Subcutaneous abdominal adipose tissue (tissue), 5 donors: ENCODE measurements around the gene C1orf159.

ENCODE experiments used
- H3K27ac ChIP-seq: one replicate; pipeline ENCODE4 v1.7.0; 2013; ENCODE audit warnings: low read depth, mild to moderate bottlenecking, inconsistent platforms, low read length, moderate library complexity
- H3K27me3 ChIP-seq, 5 donors: one replicate each; pipeline ENCODE4 v1.7.0; 2013; ENCODE audit warnings: low read length in 5 of 5, inconsistent platforms in 1 of 5; ENCODE audit not compliant: control insufficient read depth in 5 of 5, insufficient read depth in 4 of 5
- H3K36me3 ChIP-seq, 5 donors: one replicate each; pipeline ENCODE4 v1.7.0; 2013; ENCODE audit warnings: low read length in 5 of 5; ENCODE audit not compliant: control insufficient read depth in 5 of 5, insufficient read depth in 5 of 5
- H3K4me1 ChIP-seq, 5 donors: one replicate each; pipeline ENCODE4 v1.7.0; 2013; ENCODE audit warnings: low read length in 5 of 5, mild to moderate bottlenecking in 3 of 5, moderate library complexity in 1 of 5; ENCODE audit not compliant: control insufficient read depth in 5 of 5, insufficient read depth in 5 of 5
- H3K4me3 ChIP-seq, 5 donors: one replicate each; pipeline ENCODE4 v1.7.0; 2013; ENCODE audit warnings: low read length in 5 of 5, low read depth in 1 of 5
- H3K9ac ChIP-seq, 5 donors: one replicate each; pipeline ENCODE4 v1.7.0; 2013; ENCODE audit warnings: low read length in 5 of 5, mild to moderate bottlenecking in 4 of 5, moderate library complexity in 3 of 5
- H3K9me3 ChIP-seq, 5 donors: one replicate each; pipeline ENCODE4 v1.7.0; 2013; ENCODE audit warnings: low read length in 5 of 5; ENCODE audit not compliant: control insufficient read depth in 5 of 5
- donor health status: healthy.
- donor health status: healthy.
- donor health status: healthy.
- donor health status: healthy.
- donor health status: healthy.

C1orf159 gene

DNA sequence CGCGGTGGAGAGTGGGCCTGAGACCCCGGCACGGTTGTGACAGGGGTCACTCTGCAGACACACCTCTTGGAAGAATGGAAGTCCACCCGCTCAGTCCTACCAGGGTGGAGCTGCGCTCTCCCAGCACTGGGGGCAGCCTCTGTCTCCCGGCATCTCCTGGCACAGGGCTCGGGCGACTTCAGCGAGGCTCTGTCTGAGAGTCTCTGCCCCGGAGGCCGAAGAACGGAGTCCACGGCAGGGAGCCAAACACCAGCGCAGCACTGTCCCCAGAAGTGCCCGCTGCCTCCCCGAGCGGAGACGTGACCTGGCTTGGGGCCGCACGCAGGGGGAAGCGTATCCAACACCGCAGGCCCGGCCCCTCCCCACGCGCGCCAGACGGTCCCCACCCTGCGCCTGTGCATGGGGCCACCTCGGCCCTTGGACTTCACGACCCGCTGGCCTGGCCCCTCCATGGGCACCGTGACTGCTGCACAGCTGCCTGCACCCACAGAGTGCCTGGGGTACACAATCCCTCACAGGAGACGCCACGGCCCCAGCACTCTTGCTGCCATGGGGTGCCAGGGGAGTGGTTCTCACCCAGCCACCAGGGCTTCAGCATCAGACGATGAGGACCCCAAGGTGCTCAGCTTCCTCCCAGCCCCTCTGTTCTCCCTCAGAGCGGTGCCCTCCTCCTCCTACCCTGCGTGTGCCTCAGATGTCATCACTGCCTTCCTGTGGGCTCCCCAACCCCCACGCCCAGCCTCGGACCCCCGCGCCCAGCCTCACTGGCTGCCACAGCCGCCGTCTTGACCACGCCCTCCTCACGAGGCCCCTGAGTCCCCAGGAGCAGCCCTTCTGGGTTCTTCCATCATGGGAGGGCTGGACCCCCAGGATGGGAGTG is 26.8 kb downstream of the C1orf159 start:
- Histone ChIP-seq H3K36me3 (peaks cover 0 to 13% (median 0%) of the 10 kb centered on the region in 5 donors), H3K27me3 (no peaks in the 10 kb centered on the region), H3K27ac (no peak overlapping the region), H3K4me3 (no peak overlapping the region), H3K4me1 (no peaks in the 10 kb centered on the region), H3K9me3 (no peaks in the 10 kb centered on the region), H3K9ac (no peak overlapping the region)

DNA sequence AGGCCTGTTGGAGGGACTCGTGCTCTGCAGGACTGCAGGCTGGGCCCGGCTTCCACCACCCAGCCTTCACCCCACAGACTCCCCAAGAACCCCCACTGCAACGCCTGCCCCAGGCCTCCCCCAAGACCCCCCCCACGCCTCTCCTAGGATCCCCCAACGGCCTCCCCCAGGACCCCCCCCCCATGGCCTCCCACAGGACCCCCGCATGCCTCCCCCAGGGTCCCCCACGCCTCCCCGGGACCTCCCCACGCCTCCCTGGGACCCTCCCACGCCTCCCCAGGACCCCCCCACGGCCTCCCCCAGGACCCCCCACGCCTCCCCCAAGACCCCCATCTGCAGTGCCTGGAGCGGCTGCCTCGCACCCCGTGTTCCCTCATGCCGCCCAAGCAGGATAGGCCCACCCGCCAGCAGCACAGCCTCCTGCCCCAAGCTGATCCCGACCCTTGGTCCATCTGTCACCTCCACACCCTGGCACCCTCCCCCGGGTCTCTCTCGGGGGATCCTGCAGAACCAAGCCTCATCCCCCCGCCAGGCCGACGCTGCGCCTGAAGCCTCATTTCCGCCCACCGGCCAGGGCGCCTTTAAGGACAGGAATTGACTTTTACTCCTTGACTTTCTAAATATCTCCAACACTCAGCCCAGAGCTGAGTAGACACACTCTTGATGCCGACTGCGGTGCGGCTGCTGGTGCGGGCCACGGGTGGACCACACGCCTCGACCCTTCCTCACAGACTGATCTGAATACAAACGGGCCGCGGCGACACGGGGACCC is 27.7 kb downstream of the C1orf159 start:
- H3K4me3 ChIP-seq = no peak overlapping the region
- no peaks in the 10 kb centered on the region for H3K4me1 ChIP-seq
- H3K9me3 ChIP-seq = no peaks in the 10 kb centered on the region
- H3K27me3 ChIP-seq = no peaks in the 10 kb centered on the region
- H3K36me3 ChIP-seq = peaks cover 0 to 21% (median 0%) of the 10 kb centered on the region in 5 donors
- no peak overlapping the region for H3K9ac ChIP-seq
- H3K27ac ChIP-seq = no peak overlapping the region

DNA sequence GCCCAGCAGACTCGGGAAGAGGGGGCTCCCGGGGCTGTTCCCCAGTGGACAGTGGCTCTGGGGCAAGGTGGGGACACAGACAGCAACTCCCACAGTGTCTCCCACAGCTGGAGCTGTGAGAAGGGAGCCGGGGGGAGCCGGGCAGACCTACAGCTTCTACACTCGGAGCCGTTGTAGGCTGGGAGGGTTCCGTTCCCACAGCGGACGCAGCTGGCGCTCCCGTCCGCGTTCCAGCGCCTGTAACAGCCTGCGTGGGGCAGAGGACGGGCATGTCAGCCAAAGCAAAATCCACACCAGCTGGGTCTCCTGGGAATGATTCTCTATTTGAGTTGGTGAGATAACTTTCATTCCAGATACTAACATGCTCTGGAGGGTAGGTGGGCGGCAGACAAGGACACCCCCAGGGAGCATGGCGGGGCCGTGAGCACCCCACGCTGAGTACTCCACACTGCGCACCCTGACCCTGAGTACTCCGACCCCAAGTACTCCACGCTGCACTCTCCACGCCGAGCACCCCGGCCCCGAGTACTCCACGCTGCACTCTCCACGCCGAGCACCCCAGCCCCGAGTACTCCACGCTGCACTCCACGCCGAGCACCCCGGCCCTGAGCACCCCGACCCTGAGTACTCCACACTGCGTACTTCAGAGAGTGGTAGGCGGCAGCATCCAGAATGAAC is 28.4 kb downstream of the C1orf159 start:
- no peak overlapping the region for H3K4me3 ChIP-seq
- H3K4me1 ChIP-seq = no peaks in the 10 kb centered on the region
- H3K9ac ChIP-seq = no peak overlapping the region
- H3K27me3 ChIP-seq = no peaks in the 10 kb centered on the region
- no peaks in the 10 kb centered on the region for H3K9me3 ChIP-seq
- no peak overlapping the region for H3K27ac ChIP-seq
- peaks cover 0 to 29% (median 0%) of the 10 kb centered on the region in 5 donors for H3K36me3 ChIP-seq

DNA sequence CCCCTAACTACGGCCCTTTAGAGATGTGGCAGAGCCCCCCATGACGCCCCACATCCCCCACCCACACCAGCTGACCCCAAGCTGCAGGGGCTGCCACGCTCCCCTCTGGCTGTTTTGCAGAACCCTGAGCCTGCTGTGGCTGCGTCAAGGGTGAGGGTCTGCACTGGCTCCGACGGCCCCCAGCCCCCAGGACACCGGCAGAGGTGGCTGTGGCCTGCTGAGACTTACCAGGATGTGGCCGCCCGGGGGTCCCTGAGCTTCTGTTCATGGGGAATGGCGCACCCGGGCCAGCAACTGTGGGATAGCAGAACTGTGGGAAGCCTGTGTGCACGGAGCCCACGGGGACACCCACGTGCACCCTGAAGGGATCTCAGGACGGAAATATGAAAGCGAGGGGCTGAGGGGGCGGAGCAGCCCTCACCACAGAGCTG is 29.0 kb downstream of the C1orf159 start:
- H3K9ac ChIP-seq = no peak overlapping the region
- H3K27me3 ChIP-seq = no peaks in the 10 kb centered on the region
- no peaks in the 10 kb centered on the region for H3K9me3 ChIP-seq
- no peak overlapping the region for H3K27ac ChIP-seq
- H3K4me3 ChIP-seq = no peak overlapping the region
- H3K36me3 ChIP-seq = peaks cover 0 to 33% (median 0%) of the 10 kb centered on the region in 5 donors
- H3K4me1 ChIP-seq = no peaks in the 10 kb centered on the region

DNA sequence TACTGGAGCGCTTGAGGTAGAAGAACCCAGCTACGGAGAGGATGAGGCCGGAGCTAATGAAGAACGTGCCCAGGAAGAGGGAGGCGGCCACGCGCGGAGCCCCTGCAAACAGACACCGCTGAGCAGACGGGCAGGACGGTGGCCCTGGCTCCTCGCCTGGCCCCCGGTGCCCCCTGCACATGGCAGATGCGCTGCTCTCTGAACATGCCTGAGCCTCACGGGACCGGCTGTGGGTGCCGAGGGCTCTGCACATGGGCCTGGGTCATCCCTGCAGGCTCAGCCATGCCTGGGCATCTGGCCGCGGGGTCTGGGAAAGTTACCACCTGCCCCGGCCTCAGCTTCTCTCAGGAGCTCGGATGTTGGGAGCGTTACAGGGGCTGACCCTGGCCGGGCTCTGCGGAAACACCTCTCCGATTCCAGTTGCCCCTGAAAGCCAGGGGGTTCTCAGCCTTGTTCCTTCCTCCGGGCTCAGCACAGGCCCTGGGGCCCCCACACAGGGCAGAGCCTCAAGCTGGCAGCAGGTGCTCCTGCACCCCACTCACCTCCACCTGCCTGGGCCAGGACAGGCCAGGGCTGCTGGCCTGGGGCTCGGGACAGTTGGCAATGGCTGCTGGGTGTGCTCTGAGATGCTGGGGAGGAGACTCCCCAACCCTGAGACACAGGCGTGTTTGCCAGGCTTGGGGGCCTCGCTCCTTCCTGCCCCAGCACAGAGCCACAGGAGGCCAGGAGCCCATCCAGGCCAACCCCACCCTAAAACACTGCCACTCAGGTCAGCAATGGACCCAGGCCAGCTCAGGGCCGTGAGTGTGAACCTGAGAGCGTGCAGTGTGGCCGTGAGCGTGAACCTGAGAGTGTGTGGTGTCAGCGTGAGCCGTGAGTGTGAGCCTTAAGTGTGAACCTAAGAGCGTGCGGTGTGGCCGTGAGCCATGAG is 29.7 kb downstream of the C1orf159 start:
- Histone ChIP-seq H3K36me3 (peaks cover 0 to 33% (median 0%) of the 10 kb centered on the region in 5 donors), H3K9me3 (no peaks in the 10 kb centered on the region), H3K27ac (no peak overlapping the region), H3K4me3 (no peak overlapping the region), H3K4me1 (no peaks in the 10 kb centered on the region), H3K9ac (no peak overlapping the region), H3K27me3 (no peaks in the 10 kb centered on the region)

DNA sequence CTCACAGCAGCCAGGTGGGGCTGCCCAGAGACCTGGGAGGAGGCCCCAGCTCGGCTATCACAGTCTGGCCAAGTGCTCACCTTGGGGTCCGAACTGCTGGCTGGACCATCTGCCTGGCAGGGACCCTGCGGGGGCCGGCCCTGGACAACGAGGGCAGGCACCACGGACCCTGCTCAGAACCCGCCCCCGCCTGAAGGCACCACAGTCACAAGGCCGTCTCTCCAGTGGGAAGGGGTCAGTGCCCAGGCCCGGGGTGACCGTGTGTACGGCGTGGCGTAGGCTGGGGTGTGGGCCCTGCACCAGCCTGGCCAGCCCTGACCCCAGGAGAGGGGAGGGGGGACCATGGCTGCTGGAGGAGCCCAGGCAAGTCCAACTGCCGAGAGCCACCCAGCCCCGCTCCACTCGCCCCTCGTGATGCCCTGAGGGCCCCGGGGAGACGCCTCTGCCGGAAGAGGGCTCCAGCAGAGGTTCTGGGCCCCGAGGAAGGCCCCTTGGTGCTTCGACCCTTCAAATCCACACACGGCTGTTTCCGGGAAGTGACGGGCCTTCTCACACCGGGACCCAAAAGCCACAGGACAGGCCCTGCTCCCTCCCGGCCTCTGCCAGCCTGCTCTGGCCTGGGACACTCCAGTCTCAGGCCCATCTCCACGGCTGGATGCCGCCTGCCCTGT is 30.6 kb downstream of the C1orf159 start:
- Histone ChIP-seq H3K27me3 (no peaks in the 10 kb centered on the region), H3K27ac (no peak overlapping the region), H3K9ac (no peak overlapping the region), H3K9me3 (no peaks in the 10 kb centered on the region), H3K4me3 (no peak overlapping the region), H3K36me3 (peaks cover 0 to 33% (median 0%) of the 10 kb centered on the region in 5 donors), H3K4me1 (peaks cover 0 to 2% (median 1%) of the 10 kb centered on the region in 5 donors)

DNA sequence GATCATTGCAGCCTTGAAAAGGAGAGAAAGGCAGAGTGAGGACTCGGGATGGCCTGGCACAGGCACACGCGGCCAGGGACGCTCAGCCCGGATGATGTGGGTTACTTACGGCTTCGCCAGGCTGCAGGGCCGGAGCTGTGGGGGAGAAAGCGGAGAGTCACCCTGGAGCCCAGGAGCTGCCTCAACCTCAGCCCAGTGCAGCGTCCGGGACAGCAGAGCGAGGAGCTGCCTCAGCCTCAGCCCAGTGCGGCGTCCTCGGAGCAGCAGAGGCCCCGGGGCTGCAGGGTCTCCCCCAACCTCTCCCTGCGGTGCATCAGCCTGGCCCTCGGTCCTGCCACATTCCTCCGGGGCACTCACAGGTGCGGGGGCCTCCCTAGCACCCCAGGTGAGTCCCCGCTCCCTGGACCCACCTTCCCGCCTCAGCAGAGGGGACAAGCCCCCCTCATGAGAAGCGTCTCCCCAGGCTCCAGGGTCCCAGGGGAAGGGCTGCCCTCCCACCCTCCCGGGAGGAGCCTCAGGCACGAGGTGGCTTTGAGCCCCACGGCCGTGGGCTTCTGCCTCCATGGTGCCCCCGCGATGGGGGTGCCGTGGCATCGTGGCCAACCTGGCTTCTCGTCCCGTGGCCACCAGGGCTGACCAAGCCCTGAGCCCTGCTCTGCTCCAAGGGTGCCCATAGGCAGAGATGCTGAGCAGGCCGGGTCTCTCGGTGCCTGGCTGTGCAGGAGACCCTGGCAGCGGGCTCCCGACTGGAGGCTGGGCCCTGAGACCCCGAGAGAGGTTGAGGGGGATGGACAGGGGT is 31.3 kb downstream of the C1orf159 start:
- no peaks in the 10 kb centered on the region for H3K9me3 ChIP-seq
- peaks cover 0 to 33% (median 0%) of the 10 kb centered on the region in 5 donors for H3K36me3 ChIP-seq
- H3K4me1 ChIP-seq = peaks cover 0 to 9% (median 9%) of the 10 kb centered on the region in 5 donors
- H3K27me3 ChIP-seq = peaks cover 0 to 2% (median 0%) of the 10 kb centered on the region in 5 donors
- H3K27ac ChIP-seq = no peak overlapping the region
- H3K9ac ChIP-seq = no peak overlapping the region
- H3K4me3 ChIP-seq = no peak overlapping the region

DNA sequence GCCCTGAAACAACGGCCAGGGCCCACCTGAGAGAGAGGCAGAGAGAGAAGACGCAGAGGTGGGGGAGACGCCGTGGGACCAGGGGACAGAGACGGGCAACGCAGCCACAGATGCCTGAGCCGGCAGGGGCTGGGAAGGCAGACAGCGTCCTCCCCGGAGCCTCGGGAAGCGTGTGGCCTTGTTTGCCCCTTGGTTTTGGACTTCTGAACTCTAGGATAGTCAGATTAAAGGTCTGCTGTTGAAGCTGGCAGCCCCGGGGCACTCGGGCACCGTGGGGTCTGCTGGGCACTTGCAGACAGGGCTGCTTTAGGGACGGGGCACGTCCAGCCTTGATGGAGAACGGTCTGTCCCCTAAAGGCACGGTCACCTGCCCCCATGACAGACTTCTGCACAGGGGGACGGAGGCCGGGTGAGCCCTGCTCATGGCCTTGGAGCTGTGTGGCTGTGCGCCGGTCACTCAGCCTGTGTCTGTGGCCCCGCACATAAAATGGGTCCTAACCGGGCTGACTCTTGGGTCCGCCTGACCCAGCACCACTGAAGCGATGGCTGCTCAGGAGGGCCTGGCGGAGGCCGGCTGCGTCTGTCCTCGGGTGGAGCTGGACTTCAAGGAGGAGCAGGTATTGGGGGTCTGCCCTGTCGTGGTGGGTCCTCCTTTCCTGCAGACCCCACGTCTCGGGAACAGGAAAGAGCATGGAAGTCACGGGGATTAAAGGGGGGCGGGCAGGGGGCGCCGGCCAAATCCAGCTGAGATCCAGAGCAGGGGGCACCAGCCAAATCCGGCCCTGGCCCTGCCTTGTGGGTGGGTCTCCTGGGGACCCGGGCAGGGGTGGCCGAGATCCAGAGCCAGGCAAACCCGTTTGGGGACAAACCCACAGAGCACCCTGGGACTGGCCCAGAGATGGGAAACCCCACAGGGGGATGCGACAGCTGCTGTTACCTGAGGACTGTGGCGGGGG is 32.2 kb downstream of the C1orf159 start:
- Histone ChIP-seq H3K9me3 (no peaks in the 10 kb centered on the region), H3K9ac (no peak overlapping the region), H3K4me1 (peaks cover 2 to 13% (median 12%) of the 10 kb centered on the region in 5 donors), H3K27me3 (peaks cover 0 to 2% (median 0%) of the 10 kb centered on the region in 5 donors), H3K27ac (no peak overlapping the region), H3K4me3 (no peak overlapping the region), H3K36me3 (peaks cover 0 to 33% (median 0%) of the 10 kb centered on the region in 5 donors)
